Liver (tissue), 9 donors: ENCODE results near the gene SMOC1. TPM values are rescaled to one million over a fixed set of nuclear protein-coding genes. Genes with fewer than 3 reads are reported as not detected.

Source experiments
- DNase-seq: peaks from one replicate; pipeline ENCODE4 v3.0.0-alpha.2; 2017; ENCODE audit warnings: low spot score
- H3K27ac ChIP-seq, 2 donors: one replicate each; pipeline ENCODE4 v1.7.0; 2013; ENCODE audit warnings: inconsistent platforms in 2 of 2, low read length in 2 of 2, control low read depth in 1 of 2, low read depth in 1 of 2, mild to moderate bottlenecking in 1 of 2
- H3K27me3 ChIP-seq, 4 donors: one replicate each; pipeline versions ENCODE4 v1.6.1 to v1.7.0; 2013; ENCODE audit warnings: low read length in 3 of 4, inconsistent platforms in 1 of 4, mild to moderate bottlenecking in 1 of 4, moderate library complexity in 1 of 4; ENCODE audit not compliant: control insufficient read depth in 4 of 4, insufficient read depth in 4 of 4
- H3K36me3 ChIP-seq, 4 donors: one replicate each; pipeline versions ENCODE4 v1.6.1 to v1.7.0; 2013; ENCODE audit warnings: low read length in 3 of 4, mild to moderate bottlenecking in 3 of 4, low read depth in 1 of 4, moderate library complexity in 1 of 4; ENCODE audit not compliant: control insufficient read depth in 4 of 4, insufficient read depth in 3 of 4
- H3K4me1 ChIP-seq, 4 donors: one replicate each; pipeline versions ENCODE4 v1.6.1 to v1.7.0; 2013; ENCODE audit warnings: low read length in 3 of 4, mild to moderate bottlenecking in 3 of 4, moderate library complexity in 1 of 4; ENCODE audit not compliant: control insufficient read depth in 4 of 4, insufficient read depth in 4 of 4
- H3K4me3 ChIP-seq, 3 donors: one replicate each; pipeline versions ENCODE4 v1.6.1 to v1.7.0; 2013; ENCODE audit warnings: low read length in 3 of 3, control low read depth in 1 of 3, low read depth in 1 of 3, mild to moderate bottlenecking in 1 of 3
- H3K9ac ChIP-seq, 2 donors: one replicate each; pipeline ENCODE4 v1.7.0; 2013; ENCODE audit warnings: low read length in 2 of 2, mild to moderate bottlenecking in 2 of 2, moderate library complexity in 2 of 2, control low read depth in 1 of 2, low read depth in 1 of 2
- H3K9me3 ChIP-seq, 4 donors: one replicate each; pipeline versions ENCODE4 v1.6.1 to v1.7.0; 2013; ENCODE audit warnings: low read length in 3 of 4; ENCODE audit not compliant: control insufficient read depth in 4 of 4
- ATF3 ChIP-seq: IDR thresholded peaks from 2 replicates; pipeline ENCODE4 v1.6.1; 2016; ENCODE audit warnings: antibody characterized with exemption
- CTCF ChIP-seq: fragments of 150-350 bp; IDR thresholded peaks from 2 replicates; pipeline ENCODE4 v1.5.1; 2017; ENCODE audit warnings: improper control_type of control experiment, low read depth, low read length; ENCODE audit not compliant: missing input control
- EGR1 ChIP-seq, 2 donors: IDR thresholded peaks; 2 replicates each; pipeline ENCODE4 v1.6.1; 2016 to 2018; ENCODE audit warnings: antibody characterized with exemption in 2 of 2, low read depth in 2 of 2
- FOXA1 ChIP-seq: IDR thresholded peaks from 2 replicates; pipeline ENCODE4 v1.6.1; 2016; ENCODE audit warnings: antibody characterized with exemption
- FOXA2 ChIP-seq: IDR thresholded peaks from 2 replicates; pipeline ENCODE4 v1.6.1; 2016; ENCODE audit warnings: antibody characterized with exemption
- GABPA ChIP-seq, 2 donors: IDR thresholded peaks in 1 of 2; conservative IDR thresholded peaks in 1 of 2; 2 replicates each; pipeline ENCODE4 v1.6.1; 2016; ENCODE audit warnings: antibody characterized with exemption in 2 of 2, mild to moderate bottlenecking in 1 of 2, moderate library complexity in 1 of 2
- HNF4A ChIP-seq, 2 donors: conservative IDR thresholded peaks; 2 replicates each; pipeline ENCODE4 v1.6.1; 2016; ENCODE audit warnings: antibody characterized with exemption in 2 of 2, mild to moderate bottlenecking in 2 of 2
- HNF4G ChIP-seq: IDR thresholded peaks from 2 replicates; pipeline ENCODE4 v1.6.1; 2016; ENCODE audit warnings: antibody characterized with exemption
- JUND ChIP-seq, 2 donors: IDR thresholded peaks; 2 replicates each; pipeline ENCODE4 v1.6.1; 2016; ENCODE audit warnings: antibody characterized with exemption in 2 of 2
- MAX ChIP-seq: IDR thresholded peaks from 2 replicates; pipeline ENCODE4 v1.6.1; 2016; ENCODE audit warnings: antibody characterized with exemption
- NR2F2 ChIP-seq: IDR thresholded peaks from 2 replicates; pipeline ENCODE4 v1.6.1; 2016; ENCODE audit warnings: antibody characterized with exemption
- RAD21 ChIP-seq, 2 donors: IDR thresholded peaks; 2 replicates each; pipeline ENCODE4 v1.6.1; 2016; ENCODE audit warnings: antibody characterized with exemption in 2 of 2, mild to moderate bottlenecking in 2 of 2
- REST ChIP-seq: IDR thresholded peaks from 2 replicates; pipeline ENCODE4 v1.6.1; 2016; ENCODE audit warnings: antibody characterized with exemption, mild to moderate bottlenecking
- RXRA ChIP-seq, 2 donors: IDR thresholded peaks; 2 replicates each; pipeline ENCODE4 v1.6.1; 2017 to 2018; ENCODE audit warnings: antibody characterized with exemption in 2 of 2, mild to moderate bottlenecking in 1 of 2
- SP1 ChIP-seq: IDR thresholded peaks from 2 replicates; pipeline ENCODE4 v1.6.1; 2018; ENCODE audit warnings: antibody characterized with exemption, mild to moderate bottlenecking
- TAF1 ChIP-seq: conservative IDR thresholded peaks from 2 replicates; pipeline ENCODE4 v1.6.1; 2016; ENCODE audit warnings: antibody characterized with exemption, mild to moderate bottlenecking
- YY1 ChIP-seq: IDR thresholded peaks from 2 replicates; pipeline ENCODE4 v1.6.1; 2016; ENCODE audit warnings: antibody characterized with exemption, mild to moderate bottlenecking
- ZBTB33 ChIP-seq: IDR thresholded peaks from 2 replicates; pipeline ENCODE4 v1.6.1; 2016; ENCODE audit warnings: antibody characterized with exemption
- WGBS: extraction: QIAGEN DNeasy Blood & Tissue Kit; methylation state at CpG from one replicate; pipeline ENCODE4 v1.1.7; 2013; 5-methylcytosine and 5-hydroxymethylcytosine counted together
- polyA plus RNA-seq, 2 donors: library from polyadenylated mRNA; stranded (reverse) in 1 of 2; unstranded in 1 of 2; fragments of 200-250 nt in 1 of 2; fragments of >200 nt in 1 of 2; fragmentation: Nextera tagmentation in 1 of 2; extraction: Ambion mirVana in 1 of 2; gene quantifications; one replicate each; pipeline versions ENCODE4 v1.2.1 to v1.2.3, GENCODE V29; 2013 to 2015
- total RNA-seq, 2 donors: library from RNA; depleted of rRNA; stranded (reverse); fragments of >200 nt; gene quantifications; one replicate each; pipeline ENCODE4 v1.2.3, GENCODE V29; 2014
- donor health status: healthy.
- donor health status: healthy.
- donor health status: healthy.
- donor health status: healthy.
- donor health status: healthy.

The SMOC1 gene
- total and polyA plus RNA-seq, 4 donors, result 11.2 to 43.7 (median 27.4) TPM

- no peak for DNase-seq
- WGBS, result 86% methylated on average over 1 of the region's 1 CpG
- Histone ChIP-seq H3K27ac (no peak overlapping the region), H3K27me3 (no peaks in the 10 kb centered on the region), H3K9ac (no peak overlapping the region), H3K4me1 (no peaks in the 10 kb centered on the region), H3K9me3 (no peaks in the 10 kb centered on the region), H3K36me3 (peaks cover 2 to 56% (median 27%) of the 10 kb centered on the region in 4 donors), H3K4me3 (no peak overlapping the region)
- TF ChIP-seq HNF4G (no peak), CTCF (no peak), SP1 (no peak), MAX (no peak), ATF3 (no peak), ZBTB33 (no peak), NR2F2 (no peak), FOXA1 (no peak), REST (no peak), FOXA2 (no peak), JUND (IDR thresholded peaks at IDR 0.05) (no peak), TAF1 (no peak), GABPA (IDR thresholded peaks at IDR 0.05 in 1 of 2, conservative IDR thresholded peaks at IDR 0.05 in 1 of 2) (no peak), YY1 (no peak), RAD21 (IDR thresholded peaks at IDR 0.05) (no peak), HNF4A (conservative IDR thresholded peaks at IDR 0.05) (no peak), RXRA (IDR thresholded peaks at IDR 0.05) (no peak), EGR1 (IDR thresholded peaks at IDR 0.05; ENCODE audit: low read depth in 2 of 2) (no peak)
These were observed 94.6 kb downstream of the SMOC1 start for GRCh38 chr14:69973846-69974245.
